ENCODE data around the gene NOS3. TPM values are rescaled to one million over a fixed set of nuclear protein-coding genes. Genes with fewer than 3 reads are reported as not detected.

NOS3 gene
- total and polyA plus RNA-seq, 7 donors: 1.4 to 13.2 (median 5.8) TPM

- Histone ChIP-seq H3K27me3 (ENCODE audit: insufficient read depth in 3 of 3, low read length in 2 of 3) (no peaks in the 10 kb centered on the region), H3K4me3 (peak overlapping the region; percentile 85), H3K9me3 (no peaks in the 10 kb centered on the region), H3K27ac (peak overlapping the region; percentile 99), H3K4me1 (peaks cover 34% of the 10 kb centered on the region), H3K36me3 (ENCODE audit: insufficient read depth in 1 of 2, low read depth in 1 of 2) (peaks cover 0 to 3% of the 10 kb centered on the region in 2 donors)
- WGBS, 3 donors: 0% methylated on average over 43 to 46 of the region's 46 CpGs
- intact Hi-C loops (cut with DNase I): no loop called here
- ATAC-seq (peak; percentile 86 to 90 (median 89)), DNase-seq (peak; percentile 99)
- TF ChIP-seq, protein P1, sequence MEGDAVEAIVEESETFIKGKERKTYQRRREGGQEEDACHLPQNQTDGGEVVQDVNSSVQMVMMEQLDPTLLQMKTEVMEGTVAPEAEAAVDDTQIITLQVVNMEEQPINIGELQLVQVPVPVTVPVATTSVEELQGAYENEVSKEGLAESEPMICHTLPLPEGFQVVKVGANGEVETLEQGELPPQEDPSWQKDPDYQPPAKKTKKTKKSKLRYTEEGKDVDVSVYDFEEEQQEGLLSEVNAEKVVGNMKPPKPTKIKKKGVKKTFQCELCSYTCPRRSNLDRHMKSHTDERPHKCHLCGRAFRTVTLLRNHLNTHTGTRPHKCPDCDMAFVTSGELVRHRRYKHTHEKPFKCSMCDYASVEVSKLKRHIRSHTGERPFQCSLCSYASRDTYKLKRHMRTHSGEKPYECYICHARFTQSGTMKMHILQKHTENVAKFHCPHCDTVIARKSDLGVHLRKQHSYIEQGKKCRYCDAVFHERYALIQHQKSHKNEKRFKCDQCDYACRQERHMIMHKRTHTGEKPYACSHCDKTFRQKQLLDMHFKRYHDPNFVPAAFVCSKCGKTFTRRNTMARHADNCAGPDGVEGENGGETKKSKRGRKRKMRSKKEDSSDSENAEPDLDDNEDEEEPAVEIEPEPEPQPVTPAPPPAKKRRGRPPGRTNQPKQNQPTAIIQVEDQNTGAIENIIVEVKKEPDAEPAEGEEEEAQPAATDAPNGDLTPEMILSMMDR (IDR thresholded peaks at IDR 0.05): no peak
These were observed 67.4 kb downstream of the NOS3 start for GRCh38 chr7:151057989-151058780.

DNA sequence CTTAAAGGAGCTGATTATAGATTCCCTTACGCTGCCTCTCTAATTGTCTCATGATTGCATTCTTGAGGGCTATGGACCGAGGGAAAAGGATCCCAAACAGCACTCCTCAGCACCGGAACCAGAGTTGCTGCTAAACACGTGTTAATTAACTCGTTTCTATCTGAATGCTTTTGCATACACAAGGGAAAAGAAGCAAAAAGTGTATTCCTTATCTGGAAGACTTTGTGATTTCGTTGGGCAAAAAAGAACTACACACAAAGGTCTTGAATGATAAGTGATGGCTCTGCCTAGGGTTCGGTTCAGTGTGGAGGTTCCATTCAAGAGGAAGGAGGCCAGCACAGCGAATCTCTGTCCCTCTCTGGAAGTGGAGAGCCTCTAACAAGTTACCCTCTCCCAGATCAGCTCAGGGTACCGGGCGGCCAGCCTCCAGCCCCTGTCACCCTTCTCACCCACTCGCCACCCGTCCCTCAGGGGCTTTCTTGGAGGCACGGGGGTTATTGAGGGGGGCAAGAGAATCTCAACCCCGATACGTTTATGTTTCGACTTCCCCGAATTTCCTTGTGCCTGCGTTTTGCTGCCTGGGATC is 68.1 kb downstream of the NOS3 start:
- TF ChIP-seq, protein P1 (IDR thresholded peaks at IDR 0.05): no peak
- H3K4me3 ChIP-seq: peak overlapping the region; percentile 85
- no peaks in the 10 kb centered on the region for H3K27me3 ChIP-seq (ENCODE audit: insufficient read depth in 3 of 3, low read length in 2 of 3)
- H3K27ac ChIP-seq: peak overlapping the region; percentile 99
- WGBS, 3 donors: 2 to 5% (median 3%) methylated on average over 18 of the region's 18 CpGs
- peaks cover 34% of the 10 kb centered on the region for H3K4me1 ChIP-seq
- ATAC-seq (no peak), DNase-seq (no peak)
- H3K9me3 ChIP-seq: no peaks in the 10 kb centered on the region
- H3K36me3 ChIP-seq (ENCODE audit: insufficient read depth in 1 of 2, low read depth in 1 of 2): peaks cover 0 to 3% of the 10 kb centered on the region in 2 donors
- intact Hi-C loops (cut with DNase I): loop anchor here in 1 of 2 donors (1.0 kb wide), 1 partner anchor 23 kb away; no protein-coding TSS in a partner anchor

GRCh38 chr7:151059367-151060112 is 68.7 kb downstream of the NOS3 start, which contains the start of gene SLC4A2:
TSS of gene SLC4A2 (plus strand) at chr7:151059589. CDS start at chr7:151061988, 2,399 bp downstream.
- H3K9me3 ChIP-seq: no peaks in the 10 kb centered on the region
- H3K36me3 ChIP-seq (ENCODE audit: insufficient read depth in 1 of 2, low read depth in 1 of 2): peaks cover 1 to 7% of the 10 kb centered on the region in 2 donors
- no peaks in the 10 kb centered on the region for H3K27me3 ChIP-seq (ENCODE audit: insufficient read depth in 3 of 3, low read length in 2 of 3)
- intact Hi-C loops (cut with DNase I): loop anchor here in 1 of 2 donors (1.0 kb wide), 1 partner anchor 23 kb away; no protein-coding TSS in a partner anchor
- peak within 1 kb of the TSS; percentile 99 for H3K27ac ChIP-seq
- peak; percentile 59 to 75 (median 66) for ATAC-seq
- TF ChIP-seq, protein P1 (IDR thresholded peaks at IDR 0.05): peak; percentile 46
- DNase-seq: peak; percentile 88 to 90
- peak within 1 kb of the TSS; percentile 85 for H3K4me3 ChIP-seq
- H3K4me1 ChIP-seq: peaks cover 34% of the 10 kb centered on the region
- 1 to 2% (median 2%) methylated on average over 26 to 75 of the region's 75 CpGs for WGBS, 3 donors

- TF ChIP-seq, protein P1 (IDR thresholded peaks at IDR 0.05): no peak
- Histone ChIP-seq H3K27me3 (ENCODE audit: insufficient read depth in 3 of 3, low read length in 2 of 3) (no peaks in the 10 kb centered on the region), H3K9me3 (no peaks in the 10 kb centered on the region), H3K4me1 (peaks cover 34% of the 10 kb centered on the region), H3K27ac (peak overlapping the region; percentile 99), H3K36me3 (ENCODE audit: insufficient read depth in 1 of 2, low read depth in 1 of 2) (peaks cover 5 to 12% of the 10 kb centered on the region in 2 donors), H3K4me3 (peak overlapping the region; percentile 85)
- ATAC-seq (no peak), DNase-seq (no peak)
- intact Hi-C loops (cut with DNase I): no loop called here
- 2 to 4% (median 3%) methylated on average over 15 to 17 of the region's 17 CpGs for WGBS, 3 donors
These were observed 69.2 kb downstream of the NOS3 start for GRCh38 chr7:151060113-151060415.

All from psoas muscle (tissue), 8 donors.